Caco-2 (cell line): Measurements from ENCODE around the gene HOOK1. TPM values are rescaled to one million over a fixed set of nuclear protein-coding genes. Genes with fewer than 3 reads are reported as not detected.
"Not testable (repeated sequence)": the region's sequence is repeated elsewhere in the genome, so short reads cannot be mapped to it uniquely, and the experiment has no call there.

Source experiments
- BruUV-seq: library from RNA; stranded (reverse); fragments of 400-500 nt; replicated peaks from 2 replicates; lab custom pipeline; 2021; lab: Mats Ljungman, UMichigan
- CTCF ChIA-PET: fragments of 300-600 bp; sonication (Branson Sonifier 250); formaldehyde crosslinking; loops from one replicate; lab custom pipeline; 2022; ENCODE audit warnings: antibody characterized with exemption; lab: Charles Lee
- POLR2A ChIA-PET: fragments of 300-600 bp; sonication (Branson Sonifier 250); formaldehyde crosslinking; loops from one replicate; lab custom pipeline; 2022; ENCODE audit warnings: antibody characterized with exemption; lab: Charles Lee
- DNase-seq, 2 experiments: peaks; one replicate each; pipeline versions ENCODE4 v3.0.0 to v3.0.0-alpha.2; 2020 to 2022
- H3K27me3 ChIP-seq: replicated peaks from 2 replicates; pipeline ENCODE4 v1.6.0; 2011; ENCODE audit warnings: low read length; ENCODE audit not compliant: control insufficient read depth, insufficient read depth
- H3K36me3 ChIP-seq: 2 replicates; pipeline ENCODE4 v1.5.1; 2011; ENCODE audit warnings: low read length; ENCODE audit not compliant: control insufficient read depth, insufficient read depth
- H3K4me1 ChIP-seq: fragments of 250-450 bp; sonication (Bioruptor Pico); 2 replicates; pipeline ENCODE4 v1.5.1; 2020; ENCODE audit warnings: mild to moderate bottlenecking
- H3K4me3 ChIP-seq: 2 replicates; pipeline ENCODE4 v1.5.1; 2011; ENCODE audit warnings: low read depth, mild to moderate bottlenecking, control low read depth, low read length
- H3K9me3 ChIP-seq: fragments of 250-450 bp; sonication (Bioruptor Pico); 2 replicates; pipeline ENCODE4 v1.5.1; 2020; ENCODE audit warnings: mild to moderate bottlenecking, moderate library complexity
- H3K27ac Mint-ChIP-seq: one replicate; pipeline ENCODE4 v1.8.0; 2022; ENCODE audit warnings: mixed read lengths; ENCODE audit not compliant: unreplicated experiment
- H3K27me3 Mint-ChIP-seq: one replicate; pipeline ENCODE4 v1.8.0; 2022; ENCODE audit warnings: mixed read lengths; ENCODE audit not compliant: insufficient read depth, unreplicated experiment
- H3K36me3 Mint-ChIP-seq: one replicate; pipeline ENCODE4 v1.8.0; 2022; ENCODE audit warnings: mild to moderate bottlenecking, mixed read lengths; ENCODE audit not compliant: insufficient read depth, unreplicated experiment
- H3K4me1 Mint-ChIP-seq: one replicate; pipeline ENCODE4 v1.8.0; 2022; ENCODE audit warnings: low read depth, mixed read lengths; ENCODE audit not compliant: unreplicated experiment
- H3K4me3 Mint-ChIP-seq: one replicate; pipeline ENCODE4 v1.8.0; 2022; ENCODE audit warnings: mild to moderate bottlenecking, moderate library complexity, mixed read lengths; ENCODE audit not compliant: unreplicated experiment
- H3K9me3 Mint-ChIP-seq: one replicate; pipeline ENCODE4 v1.8.0; 2022; ENCODE audit warnings: mixed read lengths; ENCODE audit not compliant: unreplicated experiment
- intact Hi-C: fragments of 100-400 bp; cut with micrococcal nuclease; formaldehyde crosslinking; loops from one replicate; pipeline ENCODE4 v1.10.0; 2022; ENCODE audit not compliant: unreplicated experiment
- total RNA-seq: library from RNA; stranded (reverse); gene quantifications from 2 replicates; pipeline ENCODE4 v1.2.3, GENCODE V29; 2022
- TF ChIP-seq, protein P1 (sequence below), 2 experiments: fragments of 200-600 bp in 1 of 2; IDR thresholded peaks; 1 replicate in 1 of 2; 2 replicates in 1 of 2; pipeline versions ENCODE4 v1.5.1 to v1.8.0; 2011 to 2022; ENCODE audit warnings: antibody characterized with exemption in 1 of 2, control low read depth in 1 of 2, inconsistent platforms in 1 of 2, low read depth in 1 of 2, low read length in 1 of 2, mild to moderate bottlenecking in 1 of 2, moderate library complexity in 1 of 2; ENCODE audit not compliant: insufficient read depth in 1 of 2, severe bottlenecking in 1 of 2, unreplicated experiment in 1 of 2

The HOOK1 gene
- total RNA-seq, 1 experiment from 2014 or later = 25.2 TPM

DNA sequence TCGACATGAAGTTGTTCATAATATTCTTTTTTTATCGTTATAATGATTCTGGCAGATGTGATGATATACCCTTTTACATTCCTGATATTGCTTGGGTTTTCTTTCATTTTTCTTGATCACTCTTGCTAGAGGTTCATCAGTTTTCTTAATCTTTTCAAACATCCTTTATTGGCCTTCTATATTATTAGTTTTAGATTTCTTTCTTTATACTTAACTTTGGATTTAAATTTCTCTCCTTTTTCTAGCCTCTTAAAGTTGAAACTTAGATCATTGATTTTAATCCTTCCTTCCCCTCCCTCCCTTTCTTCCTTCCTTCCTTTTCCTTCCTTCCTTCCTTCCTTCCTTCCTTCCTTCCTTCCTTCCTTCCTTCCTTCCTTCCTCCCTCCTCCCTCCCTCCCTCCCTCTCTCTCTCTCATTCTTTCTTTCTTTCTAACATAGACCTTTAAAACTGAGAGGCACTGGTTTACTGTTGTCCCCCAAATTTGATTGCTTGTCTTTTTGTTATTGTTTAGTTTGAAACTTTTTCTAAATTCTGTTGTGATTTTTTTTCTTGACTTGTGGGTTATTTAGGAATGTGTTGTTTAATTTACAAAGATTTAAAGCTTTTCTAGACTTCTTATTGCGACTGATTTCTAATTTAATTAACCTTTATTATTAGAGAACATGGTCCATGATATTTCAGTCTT lies 31.6 kb downstream of the HOOK1 start:
- DNase-seq = no peak
- Histone ChIP-seq H3K9me3 (no peaks in the 10 kb centered on the region), H3K27me3 (no peaks in the 10 kb centered on the region), H3K36me3 (no peaks in the 10 kb centered on the region), H3K4me1 (no peaks in the 10 kb centered on the region), H3K4me3 (no peak overlapping the region)
- ChIA-PET CTCF (no interaction called here), POLR2A (no interaction called here)
- intact Hi-C loops = no loop called here
- Mint-ChIP-seq H3K27ac (no peak overlapping the region), H3K36me3 (peaks cover 11% of the 10 kb centered on the region), H3K9me3 (no peaks in the 10 kb centered on the region), H3K4me3 (no peak overlapping the region), H3K27me3 (no peaks in the 10 kb centered on the region), H3K4me1 (no peaks in the 10 kb centered on the region)
- BruUV-seq = no TSS peak
- TF ChIP-seq, protein P1, sequence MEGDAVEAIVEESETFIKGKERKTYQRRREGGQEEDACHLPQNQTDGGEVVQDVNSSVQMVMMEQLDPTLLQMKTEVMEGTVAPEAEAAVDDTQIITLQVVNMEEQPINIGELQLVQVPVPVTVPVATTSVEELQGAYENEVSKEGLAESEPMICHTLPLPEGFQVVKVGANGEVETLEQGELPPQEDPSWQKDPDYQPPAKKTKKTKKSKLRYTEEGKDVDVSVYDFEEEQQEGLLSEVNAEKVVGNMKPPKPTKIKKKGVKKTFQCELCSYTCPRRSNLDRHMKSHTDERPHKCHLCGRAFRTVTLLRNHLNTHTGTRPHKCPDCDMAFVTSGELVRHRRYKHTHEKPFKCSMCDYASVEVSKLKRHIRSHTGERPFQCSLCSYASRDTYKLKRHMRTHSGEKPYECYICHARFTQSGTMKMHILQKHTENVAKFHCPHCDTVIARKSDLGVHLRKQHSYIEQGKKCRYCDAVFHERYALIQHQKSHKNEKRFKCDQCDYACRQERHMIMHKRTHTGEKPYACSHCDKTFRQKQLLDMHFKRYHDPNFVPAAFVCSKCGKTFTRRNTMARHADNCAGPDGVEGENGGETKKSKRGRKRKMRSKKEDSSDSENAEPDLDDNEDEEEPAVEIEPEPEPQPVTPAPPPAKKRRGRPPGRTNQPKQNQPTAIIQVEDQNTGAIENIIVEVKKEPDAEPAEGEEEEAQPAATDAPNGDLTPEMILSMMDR (IDR thresholded peaks at IDR 0.05; ENCODE audit: insufficient read depth in 1 of 2, low read depth in 1 of 2, low read length in 1 of 2, severe bottlenecking in 1 of 2, unreplicated experiment in 1 of 2) = no peak

DNA sequence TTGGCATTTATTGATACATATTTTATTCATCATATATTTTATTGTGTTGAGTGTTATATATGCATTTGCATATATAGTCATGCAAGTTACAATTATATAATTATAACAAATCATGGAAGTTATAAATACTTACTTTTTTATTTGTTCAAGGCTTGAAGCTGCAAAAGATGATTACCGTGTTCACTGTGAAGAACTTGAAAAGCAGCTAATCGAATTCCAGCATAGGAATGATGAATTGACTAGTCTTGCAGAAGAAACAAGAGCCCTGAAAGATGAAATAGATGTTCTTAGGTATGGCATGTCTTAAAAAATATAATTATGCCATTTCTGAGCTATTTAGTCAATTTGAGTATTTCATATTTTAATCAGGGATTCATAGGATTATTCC lies 32.1 kb downstream of the HOOK1 start:
- peaks cover 11% of the 10 kb centered on the region for H3K36me3 Mint-ChIP-seq
- H3K36me3 ChIP-seq = no peaks in the 10 kb centered on the region
- no peak overlapping the region for H3K4me3 Mint-ChIP-seq
- DNase-seq = no peak
- TF ChIP-seq, protein P1 (IDR thresholded peaks at IDR 0.05; ENCODE audit: insufficient read depth in 1 of 2, low read depth in 1 of 2, low read length in 1 of 2, severe bottlenecking in 1 of 2, unreplicated experiment in 1 of 2) = no peak
- H3K4me3 ChIP-seq = no peak overlapping the region
- no peaks in the 10 kb centered on the region for H3K9me3 Mint-ChIP-seq
- H3K27ac Mint-ChIP-seq = no peak overlapping the region
- BruUV-seq = no TSS peak
- H3K9me3 ChIP-seq = no peaks in the 10 kb centered on the region
- ChIA-PET CTCF (no interaction called here), POLR2A (no interaction called here)
- intact Hi-C loops = no loop called here
- H3K27me3 Mint-ChIP-seq = no peaks in the 10 kb centered on the region
- H3K27me3 ChIP-seq = no peaks in the 10 kb centered on the region
- no peaks in the 10 kb centered on the region for H3K4me1 ChIP-seq
- no peaks in the 10 kb centered on the region for H3K4me1 Mint-ChIP-seq

DNA sequence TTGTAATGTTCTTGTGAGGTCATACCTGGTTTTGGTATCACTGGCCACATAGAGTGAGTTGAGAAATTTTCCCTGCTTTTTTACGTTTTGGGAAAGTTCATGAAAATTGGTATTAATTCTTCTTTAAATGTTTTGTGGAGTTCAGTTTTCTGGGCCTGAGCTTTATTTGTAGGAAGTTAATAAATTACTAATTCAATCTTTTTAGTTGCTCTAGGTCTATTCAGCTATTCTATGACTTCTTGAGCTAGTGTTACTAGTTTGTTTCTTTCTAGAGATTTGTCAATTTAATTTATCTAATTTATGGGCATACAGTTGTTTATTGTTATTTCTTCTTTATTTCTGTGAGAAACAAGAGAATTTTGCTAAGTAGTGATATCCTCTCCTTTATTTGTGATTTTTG lies 37.4 kb downstream of the HOOK1 start:
- H3K27me3 ChIP-seq = no peaks in the 10 kb centered on the region
- intact Hi-C loops = no loop called here
- BruUV-seq = no TSS peak
- peaks cover 6% of the 10 kb centered on the region for H3K36me3 Mint-ChIP-seq
- H3K27me3 Mint-ChIP-seq = no peaks in the 10 kb centered on the region
- H3K4me3 ChIP-seq = no peak overlapping the region
- DNase-seq = no peak
- no peaks in the 10 kb centered on the region for H3K36me3 ChIP-seq
- ChIA-PET CTCF (no interaction called here), POLR2A (no interaction called here)
- no peak overlapping the region for H3K27ac Mint-ChIP-seq
- no peaks in the 10 kb centered on the region for H3K4me1 Mint-ChIP-seq
- no peaks in the 10 kb centered on the region for H3K9me3 ChIP-seq
- peaks cover 7% of the 10 kb centered on the region for H3K4me1 ChIP-seq
- no peak overlapping the region for H3K4me3 Mint-ChIP-seq
- TF ChIP-seq, protein P1 (IDR thresholded peaks at IDR 0.05; ENCODE audit: insufficient read depth in 1 of 2, low read depth in 1 of 2, low read length in 1 of 2, severe bottlenecking in 1 of 2, unreplicated experiment in 1 of 2) = no peak
- H3K9me3 Mint-ChIP-seq = peaks cover 7% of the 10 kb centered on the region

DNA sequence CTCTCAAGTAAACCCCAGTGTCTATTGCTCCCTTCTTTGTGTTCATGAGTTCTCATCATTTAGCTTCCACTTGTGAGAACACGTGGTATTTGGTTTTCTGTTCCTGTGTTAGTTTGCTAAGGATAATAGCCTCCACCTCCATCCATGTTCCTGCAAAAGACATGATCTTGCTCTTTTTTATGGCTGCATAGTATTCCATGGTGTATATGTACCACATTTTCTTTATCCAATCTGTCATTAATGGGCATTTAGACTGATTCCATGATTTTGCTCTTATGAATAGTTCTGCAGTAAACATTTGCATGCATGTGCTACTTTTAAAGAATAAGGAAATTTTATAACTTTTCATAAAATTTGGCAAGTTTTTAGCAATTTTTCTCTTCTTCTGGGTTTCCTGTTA lies 40.5 kb downstream of the HOOK1 start:
- H3K9me3 Mint-ChIP-seq, H3K4me3 ChIP-seq, H3K36me3 ChIP-seq, CTCF ChIA-PET, H3K27me3 ChIP-seq, H3K36me3 Mint-ChIP-seq, BruUV-seq, POLR2A ChIA-PET, H3K9me3 ChIP-seq, H3K27me3 Mint-ChIP-seq, H3K27ac Mint-ChIP-seq, DNase-seq, H3K4me3 Mint-ChIP-seq, H3K4me1 Mint-ChIP-seq, intact Hi-C loops: not testable (repeated sequence)
- peaks cover 22% of the 10 kb centered on the region for H3K4me1 ChIP-seq
